Measurements from ENCODE around the gene SEMA3B. TPM values are rescaled to one million over a fixed set of nuclear protein-coding genes. Genes with fewer than 3 reads are reported as not detected.
"Not testable (repeated sequence)": the region's sequence is repeated elsewhere in the genome, so short reads cannot be mapped to it uniquely, and the experiment has no call there.

Gene SEMA3B
- total RNA-seq, 2 experiments from 2014 or later: 0.16 to 0.70 TPM

- H3K27me3 Mint-ChIP-seq: no peaks in the 10 kb centered on the region
- ATAC-seq (no peak), DNase-seq (no peak)
- no peak overlapping the region for H3K27ac Mint-ChIP-seq
- H3K9me3 Mint-ChIP-seq (ENCODE audit: low read depth): no peaks in the 10 kb centered on the region
- H3K4me1 Mint-ChIP-seq: peaks cover 20% of the 10 kb centered on the region
- peaks cover 46% of the 10 kb centered on the region for H3K36me3 Mint-ChIP-seq
- CTCF ChIA-PET: interaction anchor here (1.5 to 11.4 kb wide), 5 partner anchors 8 to 60 kb away, joined by 3 to 231 read pairs (median 6); partner anchors contain the start of genes GNAI2, HYAL3 and NAA80
- no peak overlapping the region for H3K4me3 Mint-ChIP-seq
These were observed 14.2 kb upstream of the SEMA3B start for GRCh38 chr3:50254577-50255250.

DNA sequence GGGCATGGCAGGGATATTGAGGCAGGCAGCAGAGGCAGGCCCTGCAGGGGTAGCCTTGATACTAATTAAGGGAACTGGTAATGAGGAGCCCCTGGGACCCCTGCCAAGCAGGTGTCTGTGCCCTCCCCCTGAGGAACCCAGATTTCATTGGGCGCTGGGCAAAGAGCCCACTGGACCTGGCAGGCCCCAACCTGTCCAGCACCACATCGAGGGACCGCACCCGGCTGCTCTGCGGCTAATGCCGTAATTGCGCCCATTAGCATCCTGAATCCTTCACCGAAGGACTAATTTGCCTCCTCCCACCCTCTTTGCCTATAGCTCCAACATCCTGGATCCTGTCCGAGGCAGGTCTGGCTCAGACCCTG lies 13.7 kb upstream of the SEMA3B start:
- CTCF ChIA-PET: interaction anchor here (1.5 to 11.4 kb wide), 4 partner anchors 9 to 61 kb away, joined by 3 to 231 read pairs (median 39); partner anchors contain the start of genes HYAL3 and NAA80
- H3K4me3 Mint-ChIP-seq: no peak overlapping the region
- no peak for DNase-seq
- ATAC-seq: no peak
- no peaks in the 10 kb centered on the region for H3K9me3 Mint-ChIP-seq (ENCODE audit: low read depth)
- peaks cover 46% of the 10 kb centered on the region for H3K36me3 Mint-ChIP-seq
- H3K27me3 Mint-ChIP-seq: no peaks in the 10 kb centered on the region
- no peak overlapping the region for H3K27ac Mint-ChIP-seq
- H3K4me1 Mint-ChIP-seq: peaks cover 17% of the 10 kb centered on the region

GRCh38 chr3:50256978-50257890 lies 11.7 kb upstream of the SEMA3B start:
- H3K9me3 Mint-ChIP-seq (ENCODE audit: low read depth): no peaks in the 10 kb centered on the region
- H3K4me1 Mint-ChIP-seq: peaks cover 14% of the 10 kb centered on the region
- no peak overlapping the region for H3K27ac Mint-ChIP-seq
- peaks cover 40% of the 10 kb centered on the region for H3K36me3 Mint-ChIP-seq
- no peak overlapping the region for H3K4me3 Mint-ChIP-seq
- no peaks in the 10 kb centered on the region for H3K27me3 Mint-ChIP-seq
- CTCF ChIA-PET: interaction anchor here (0.7 to 11.4 kb wide), 7 partner anchors 11 to 63 kb away, joined by 3 to 231 read pairs (median 7); partner anchors contain the start of gene GNAI2
- DNase-seq (no peak), ATAC-seq (no peak)

- no peak overlapping the region for H3K27ac Mint-ChIP-seq
- H3K36me3 Mint-ChIP-seq: peaks cover 40% of the 10 kb centered on the region
These were observed 10.8 kb upstream of the SEMA3B start for GRCh38 chr3:50258029-50258680.

GRCh38 chr3:50258979-50259378 lies 10.0 kb upstream of the SEMA3B start:
- no peaks in the 10 kb centered on the region for H3K27me3 Mint-ChIP-seq
- DNase-seq (no peak), ATAC-seq (no peak)
- H3K4me3 Mint-ChIP-seq: no peak overlapping the region
- H3K9me3 Mint-ChIP-seq (ENCODE audit: low read depth): no peaks in the 10 kb centered on the region
- CTCF ChIA-PET: interaction anchor here (0.7 to 6.6 kb wide), 16 partner anchors 9 to 78 kb away, joined by 3 to 72 read pairs (median 8); partner anchors contain the start of genes GNAI2 and GNAT1
- peaks cover 10% of the 10 kb centered on the region for H3K4me1 Mint-ChIP-seq
- peaks cover 34% of the 10 kb centered on the region for H3K36me3 Mint-ChIP-seq
- no peak overlapping the region for H3K27ac Mint-ChIP-seq

More at GRCh38 chr3:50258029-50258680, 10.8 kb upstream of the SEMA3B start:
- ATAC-seq: no peak
- Mint-ChIP-seq H3K4me1 (peaks cover 14% of the 10 kb centered on the region), H3K27me3 (no peaks in the 10 kb centered on the region), H3K4me3 (no peak overlapping the region), H3K9me3 (ENCODE audit: low read depth) (no peaks in the 10 kb centered on the region)
- CTCF ChIA-PET: interaction anchor here (1.0 to 6.6 kb wide), 8 partner anchors 8 to 32 kb away, joined by 3 to 72 read pairs (median 18); partner anchors contain the start of gene GNAI2
- no peak for DNase-seq

GRCh38 chr3:50259432-50260026 lies 9.4 kb upstream of the SEMA3B start:
- Mint-ChIP-seq H3K27me3 (no peaks in the 10 kb centered on the region), H3K27ac (peak overlapping the region; percentile 67), H3K9me3 (ENCODE audit: low read depth) (no peaks in the 10 kb centered on the region), H3K36me3 (peaks cover 34% of the 10 kb centered on the region), H3K4me1 (peaks cover 9% of the 10 kb centered on the region), H3K4me3 (peak overlapping the region; percentile 47)
- DNase-seq: no peak
- CTCF ChIA-PET: interaction anchor here (0.7 to 6.6 kb wide), 28 partner anchors 8 to 324 kb away, joined by 3 to 72 read pairs (median 6); partner anchors contain the start of genes GNAI2, GNAT1, HYAL3 and NAA80
- no peak for ATAC-seq

DNA sequence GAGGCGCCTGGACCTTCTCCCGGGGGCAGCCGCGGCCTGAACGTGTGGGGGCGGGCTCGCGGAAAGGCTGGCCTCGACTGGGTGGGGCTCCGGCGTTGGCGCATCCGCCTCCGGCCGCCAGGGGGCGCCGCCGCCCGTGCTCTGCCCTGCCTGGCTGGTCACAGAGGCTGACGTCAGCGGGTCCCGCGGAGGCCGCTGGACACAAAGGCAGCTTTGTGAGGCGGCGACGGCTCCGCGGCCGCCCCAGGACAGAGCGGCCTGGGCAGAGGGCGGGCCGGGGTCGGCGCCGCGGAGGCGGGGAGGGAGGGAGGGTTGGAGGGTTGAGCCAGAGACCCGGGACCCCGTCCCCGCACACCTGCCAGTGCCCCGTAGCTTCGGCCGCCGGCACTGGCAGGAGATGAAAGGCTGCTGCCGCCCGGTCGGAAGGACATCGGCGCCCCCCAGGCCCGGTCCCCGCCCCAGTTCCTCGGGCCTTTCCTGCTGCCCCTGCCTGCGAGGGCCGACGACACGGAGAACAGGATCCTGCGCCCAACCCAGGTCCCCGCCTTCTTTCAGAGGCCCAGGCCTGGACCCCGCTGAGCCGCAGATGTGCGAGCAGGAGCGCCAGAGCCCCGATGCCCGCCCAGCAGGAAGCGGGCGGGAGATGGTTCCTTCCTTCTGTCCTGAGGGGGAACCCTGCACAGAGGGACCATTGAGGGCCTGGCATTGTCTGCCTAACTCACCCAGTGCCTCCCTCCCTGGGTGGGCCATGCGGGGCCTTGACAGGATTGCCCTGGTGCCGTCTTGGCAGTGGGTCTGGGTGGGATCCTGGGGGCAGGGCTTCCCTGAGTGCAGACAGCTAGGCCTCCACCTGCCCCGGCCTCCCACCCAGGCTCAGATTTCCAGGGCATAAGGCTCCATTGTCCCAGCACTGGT lies 8.7 kb upstream of the SEMA3B start:
- peak overlapping the region; percentile 32 for H3K27ac Mint-ChIP-seq

GRCh38 chr3:50260942-50261441 lies 8.0 kb upstream of the SEMA3B start:
- ATAC-seq (no peak), DNase-seq (no peak)
- Mint-ChIP-seq H3K9me3 (ENCODE audit: low read depth) (no peaks in the 10 kb centered on the region), H3K4me1 (peaks cover 7% of the 10 kb centered on the region), H3K36me3 (peaks cover 27% of the 10 kb centered on the region), H3K4me3 (no peak overlapping the region), H3K27me3 (peaks cover 4% of the 10 kb centered on the region), H3K27ac (no peak overlapping the region)
- CTCF ChIA-PET: interaction anchor here (0.9 to 4.3 kb wide), 13 partner anchors 9 to 76 kb away, joined by 3 to 63 read pairs (median 7); no protein-coding TSS in a partner anchor

More for the DNA sequence above, 8.7 kb upstream of the SEMA3B start:
- Mint-ChIP-seq H3K9me3 (ENCODE audit: low read depth) (no peaks in the 10 kb centered on the region), H3K4me3 (peak overlapping the region; percentile 47), H3K27me3 (no peaks in the 10 kb centered on the region), H3K4me1 (peaks cover 7% of the 10 kb centered on the region), H3K36me3 (peaks cover 29% of the 10 kb centered on the region)
- CTCF ChIA-PET: interaction anchor here (0.6 to 6.6 kb wide), 28 partner anchors 9 to 325 kb away, joined by 3 to 72 read pairs (median 6); partner anchors contain the start of genes GNAI2, GNAT1, HYAL3 and NAA80
- ATAC-seq (peak; percentile 97), DNase-seq (peak; percentile 91)

GRCh38 chr3:50261505-50261904 lies 7.4 kb upstream of the SEMA3B start:
- Mint-ChIP-seq H3K27ac (no peak overlapping the region), H3K9me3 (ENCODE audit: low read depth) (no peaks in the 10 kb centered on the region), H3K4me3 (no peak overlapping the region), H3K36me3 (peaks cover 22% of the 10 kb centered on the region), H3K4me1 (peaks cover 7% of the 10 kb centered on the region), H3K27me3 (peaks cover 8% of the 10 kb centered on the region)
- no peak for DNase-seq
- no peak for ATAC-seq
- CTCF ChIA-PET: interaction anchor here (0.9 to 4.3 kb wide), 9 partner anchors 10 to 75 kb away, joined by 3 to 63 read pairs (median 7); partner anchors contain the start of gene GNAI2

GRCh38 chr3:50262200-50262599 lies 6.7 kb upstream of the SEMA3B start:
- ATAC-seq: not testable (repeated sequence)
- CTCF ChIA-PET: interaction anchor here (1.3 to 4.3 kb wide), 3 partner anchors 9 to 27 kb away, joined by 3 to 33 read pairs (median 7); partner anchors contain the start of gene GNAI2

DNA sequence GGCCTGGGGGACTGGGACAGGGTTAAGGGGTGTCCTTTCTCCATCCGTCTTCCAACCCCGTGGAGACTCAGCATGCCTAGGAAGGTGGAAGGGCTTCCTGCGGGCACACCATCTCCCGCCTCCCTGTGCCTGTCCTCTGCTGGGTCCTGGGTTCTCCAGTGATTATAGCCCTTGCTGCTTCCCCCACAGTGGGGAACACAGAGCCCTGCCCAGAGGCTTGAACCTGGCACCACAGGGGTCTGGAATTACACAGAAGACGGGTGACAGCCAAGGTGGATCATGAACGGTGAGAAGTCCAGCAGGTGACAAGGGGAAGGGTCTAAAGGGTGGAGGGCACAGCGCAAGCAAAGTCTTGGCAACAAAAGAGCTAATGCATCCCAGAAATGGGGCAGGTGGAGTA lies 6.2 kb upstream of the SEMA3B start:
- Mint-ChIP-seq H3K4me1 (peaks cover 7% of the 10 kb centered on the region), H3K36me3 (peaks cover 9% of the 10 kb centered on the region), H3K27ac (no peak overlapping the region), H3K4me3 (no peak overlapping the region), H3K27me3 (peaks cover 20% of the 10 kb centered on the region), H3K9me3 (ENCODE audit: low read depth) (no peaks in the 10 kb centered on the region)
- DNase-seq (no peak), ATAC-seq (no peak)
- CTCF ChIA-PET: interaction anchor here (0.7 to 2.4 kb wide), 8 partner anchors 9 to 700 kb away, joined by 3 to 14 read pairs (median 5); partner anchors contain the start of gene GNAI2

More at GRCh38 chr3:50262200-50262599, 6.7 kb upstream of the SEMA3B start:
- H3K36me3 Mint-ChIP-seq: peaks cover 15% of the 10 kb centered on the region
- not testable (repeated sequence) for H3K27ac Mint-ChIP-seq; H3K9me3 Mint-ChIP-seq (ENCODE audit: low read depth); H3K4me1 Mint-ChIP-seq; H3K4me3 Mint-ChIP-seq; DNase-seq
- peaks cover 15% of the 10 kb centered on the region for H3K27me3 Mint-ChIP-seq
